Naive thymus-derived CD8-positive, alpha-beta T cell (primary cell): ENCODE results near the gene FOXN4. TPM values are rescaled to one million over a fixed set of nuclear protein-coding genes. Genes with fewer than 3 reads are reported as not detected.

Source experiments
- ATAC-seq, 2 donors: fragments of 150-1000 bp; cut with Tn5 transposase in 1 of 2; sonication (Bioruptor Pico), chemical (Tn5 transposase) in 1 of 2; 1 replicate in 1 of 2; 2 replicates in 1 of 2; pipeline ENCODE4 v1.10.0; 2021; ENCODE audit warnings: mild to moderate bottlenecking in 2 of 2, moderate library complexity in 2 of 2
- POLR2A ChIA-PET: fragments of 350-600 bp; sonication (Branson Sonifier 250); formaldehyde crosslinking; loops from one replicate; lab custom pipeline; 2021; ENCODE audit warnings: antibody characterized with exemption; lab: Charles Lee
- DNase-seq, 10 donors: peaks; one replicate each; pipeline versions ENCODE4 v3.0.0 to v3.0.0-alpha.2; 2020 to 2022
- H3K27ac Mint-ChIP-seq, 10 donors: one replicate each; pipeline ENCODE4 v1.8.0; 2020 to 2022; ENCODE audit warnings: mild to moderate bottlenecking in 10 of 10, mixed read lengths in 10 of 10, moderate library complexity in 4 of 10, inconsistent platforms in 1 of 10
- H3K27me3 Mint-ChIP-seq, 5 donors: one replicate each; pipeline ENCODE4 v1.8.0; 2021 to 2022; ENCODE audit warnings: mixed read lengths in 5 of 5
- H3K36me3 Mint-ChIP-seq, 3 donors: one replicate each; pipeline ENCODE4 v1.8.0; 2020 to 2022; ENCODE audit warnings: mixed read lengths in 3 of 3, mild to moderate bottlenecking in 2 of 3, inconsistent platforms in 1 of 3
- H3K4me1 Mint-ChIP-seq, 4 donors: one replicate each; pipeline ENCODE4 v1.8.0; 2021 to 2022; ENCODE audit warnings: mixed read lengths in 4 of 4
- H3K4me3 Mint-ChIP-seq, 10 donors: one replicate each; pipeline ENCODE4 v1.8.0; 2020 to 2022; ENCODE audit warnings: mild to moderate bottlenecking in 10 of 10, mixed read lengths in 10 of 10, moderate library complexity in 6 of 10, inconsistent platforms in 1 of 10
- H3K9me3 Mint-ChIP-seq, 9 donors: one replicate each; pipeline ENCODE4 v1.8.0; 2020 to 2022; ENCODE audit warnings: mixed read lengths in 9 of 9, mild to moderate bottlenecking in 3 of 9, inconsistent platforms in 1 of 9, moderate library complexity in 1 of 9
- polyA plus RNA-seq, 3 donors: library from polyadenylated mRNA; unstranded; fragments of 300-500 nt; fragmentation: Illumina TruSeq; gene quantifications; one replicate each; pipeline ENCODE4 v1.2.3, GENCODE V29; 2021
- total RNA-seq, 8 experiments: library from RNA in 2 of 8; stranded (reverse) in 2 of 8; gene quantifications; one replicate each; pipeline ENCODE4 v1.2.3 and lab custom pipeline; 2021 to 2026

The FOXN4 gene
- total and polyA plus RNA-seq, 5 experiments from 2014 or later: 0.29 TPM; not detected in 4

DNA sequence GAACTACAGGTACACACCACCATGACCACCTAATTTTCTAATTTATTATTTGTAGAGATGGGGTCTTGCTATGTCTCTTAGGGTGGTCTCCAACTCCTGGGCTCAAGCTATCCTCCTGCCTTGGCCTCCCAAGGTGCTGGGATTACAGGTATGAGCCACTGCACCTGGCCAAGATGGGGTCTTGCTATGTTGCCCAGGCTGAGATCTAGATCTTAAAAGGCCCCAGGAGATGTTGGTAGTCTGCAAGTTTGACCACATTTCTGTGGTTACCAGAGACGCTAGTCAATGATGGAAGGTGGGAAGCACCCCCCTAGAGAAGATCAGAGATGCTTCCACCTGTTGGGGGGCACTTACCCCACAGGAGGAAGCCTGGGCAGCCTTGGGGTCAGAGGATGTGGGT, 34.7 kb downstream of the FOXN4 start:
- Mint-ChIP-seq H3K36me3 (peaks cover 0 to 11% (median 3%) of the 10 kb centered on the region in 3 donors), H3K4me1 (peaks cover 0 to 7% (median 0%) of the 10 kb centered on the region in 4 donors), H3K27me3 (peaks cover 1 to 15% (median 4%) of the 10 kb centered on the region in 5 donors), H3K4me3 (no peak overlapping the region), H3K9me3 (peaks cover 0 to 9% (median 3%) of the 10 kb centered on the region in 9 donors), H3K27ac (no peak overlapping the region)
- ATAC-seq (no peak), DNase-seq (no peak)
- POLR2A ChIA-PET: no interaction called here

DNA sequence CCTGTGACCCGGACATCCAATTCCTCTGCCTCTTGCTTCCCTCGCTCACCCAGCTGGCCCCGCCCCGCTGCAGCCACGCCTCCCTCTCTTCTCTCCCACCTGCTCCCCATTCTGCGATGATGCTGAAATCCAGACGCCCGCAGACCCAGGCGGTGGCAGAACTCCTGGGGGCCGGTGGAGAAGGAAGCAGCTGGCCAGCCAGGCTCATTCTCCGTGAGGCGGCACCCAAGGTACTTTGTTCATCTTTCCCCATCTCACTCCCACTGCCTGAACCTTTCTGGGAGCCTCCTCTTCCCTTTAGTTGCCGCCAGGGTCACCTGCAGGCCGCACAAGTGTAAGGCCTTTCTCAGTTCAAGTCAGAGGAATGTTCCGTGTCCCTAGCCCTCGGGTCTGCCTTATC, 35.7 kb downstream of the FOXN4 start:
- H3K27me3 Mint-ChIP-seq: peaks cover 1 to 15% (median 4%) of the 10 kb centered on the region in 5 donors
- H3K4me1 Mint-ChIP-seq: peaks cover 0 to 7% (median 0%) of the 10 kb centered on the region in 4 donors
- H3K9me3 Mint-ChIP-seq: peaks cover 0 to 9% (median 3%) of the 10 kb centered on the region in 9 donors
- H3K36me3 Mint-ChIP-seq: peaks cover 0 to 11% (median 3%) of the 10 kb centered on the region in 3 donors
- H3K4me3 Mint-ChIP-seq: no peak overlapping the region
- POLR2A ChIA-PET: no interaction called here
- H3K27ac Mint-ChIP-seq: no peak overlapping the region
- no peak for DNase-seq
- ATAC-seq: no peak

DNA sequence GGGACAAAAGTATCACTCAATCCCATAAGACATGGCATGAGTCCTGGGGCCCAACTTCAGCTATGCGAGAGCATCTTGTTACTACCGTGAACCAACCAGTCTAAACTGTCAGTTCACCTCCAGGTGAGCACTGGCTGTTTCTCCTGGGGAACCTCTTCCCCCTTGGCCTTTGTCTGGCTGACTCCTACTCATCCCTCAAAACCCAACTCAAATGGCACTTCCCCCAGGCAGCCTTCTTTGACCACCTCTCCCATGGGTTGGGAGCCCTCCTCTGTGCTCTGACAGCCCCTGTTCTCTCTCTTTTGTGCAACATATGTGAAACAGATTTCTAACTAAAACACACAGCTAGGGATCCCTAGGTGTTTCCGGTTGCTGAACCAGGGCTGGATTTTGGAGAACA, 37.7 kb downstream of the FOXN4 start:
- DNase-seq (no peak), ATAC-seq (no peak)
- no peak overlapping the region for H3K27ac Mint-ChIP-seq
- peaks cover 0 to under 1% (median 0%) of the 10 kb centered on the region in 4 donors for H3K4me1 Mint-ChIP-seq
- peaks cover 8 to 11% (median 10%) of the 10 kb centered on the region in 3 donors for H3K36me3 Mint-ChIP-seq
- peaks cover 1 to 11% (median 4%) of the 10 kb centered on the region in 5 donors for H3K27me3 Mint-ChIP-seq
- no peak overlapping the region for H3K4me3 Mint-ChIP-seq
- peaks cover 0 to 9% (median 3%) of the 10 kb centered on the region in 9 donors for H3K9me3 Mint-ChIP-seq
- POLR2A ChIA-PET: no interaction called here

GRCh38 chr12:109270494-109270893, 38.6 kb downstream of the FOXN4 start:
- Mint-ChIP-seq H3K27ac (no peak overlapping the region), H3K4me1 (no peaks in the 10 kb centered on the region), H3K27me3 (peaks cover 1 to 10% (median 3%) of the 10 kb centered on the region in 5 donors), H3K9me3 (peaks cover 0 to 9% (median 3%) of the 10 kb centered on the region in 9 donors), H3K4me3 (no peak overlapping the region), H3K36me3 (peaks cover 9 to 19% (median 11%) of the 10 kb centered on the region in 3 donors)
- POLR2A ChIA-PET: no interaction called here
- ATAC-seq (no peak), DNase-seq (no peak)

GRCh38 chr12:109269428-109269827, 39.7 kb downstream of the FOXN4 start:
- Mint-ChIP-seq H3K4me1 (no peaks in the 10 kb centered on the region), H3K9me3 (peaks cover 0 to 9% (median 3%) of the 10 kb centered on the region in 9 donors), H3K27ac (no peak overlapping the region), H3K36me3 (peaks cover 11 to 29% (median 12%) of the 10 kb centered on the region in 3 donors), H3K4me3 (no peak overlapping the region), H3K27me3 (peaks cover 1 to 10% (median 3%) of the 10 kb centered on the region in 5 donors)
- POLR2A ChIA-PET: no interaction called here
- DNase-seq: no peak
- no peak for ATAC-seq

GRCh38 chr12:109268896-109269295, 40.2 kb downstream of the FOXN4 start:
- H3K36me3 Mint-ChIP-seq: peaks cover 12 to 34% (median 15%) of the 10 kb centered on the region in 3 donors
- H3K4me1 Mint-ChIP-seq: no peaks in the 10 kb centered on the region
- POLR2A ChIA-PET: no interaction called here
- H3K27ac Mint-ChIP-seq: no peak overlapping the region
- ATAC-seq (no peak), DNase-seq (no peak)
- peaks cover 1 to 9% (median 3%) of the 10 kb centered on the region in 5 donors for H3K27me3 Mint-ChIP-seq
- peaks cover 0 to 9% (median 3%) of the 10 kb centered on the region in 9 donors for H3K9me3 Mint-ChIP-seq
- no peak overlapping the region for H3K4me3 Mint-ChIP-seq

DNA sequence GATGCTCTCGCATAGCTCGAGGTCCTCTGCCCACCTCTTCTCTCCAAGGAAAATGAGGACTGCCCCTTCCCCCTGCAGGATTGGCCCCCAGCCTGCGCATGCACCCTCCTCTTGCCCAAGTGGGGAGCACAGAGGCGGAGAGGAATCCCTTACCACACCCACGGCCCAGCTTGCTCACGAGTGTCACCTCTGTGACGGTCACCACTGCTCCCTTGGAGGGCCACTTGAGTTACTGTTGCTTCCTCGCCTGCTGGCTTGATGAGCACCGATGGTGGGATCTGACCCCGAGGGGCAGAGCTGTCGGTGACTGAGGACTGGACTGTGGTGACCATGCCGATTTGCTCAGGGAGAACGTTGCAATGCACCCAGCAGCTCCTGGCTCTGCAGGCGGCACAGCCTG, 41.7 kb downstream of the FOXN4 start:
- H3K27ac Mint-ChIP-seq: no peak overlapping the region
- POLR2A ChIA-PET: no interaction called here
- DNase-seq: no peak
- H3K36me3 Mint-ChIP-seq: peaks cover 17 to 42% (median 27%) of the 10 kb centered on the region in 3 donors
- ATAC-seq: no peak
- no peaks in the 10 kb centered on the region for H3K27me3 Mint-ChIP-seq
- H3K9me3 Mint-ChIP-seq: peaks cover 0 to 10% (median 5%) of the 10 kb centered on the region in 9 donors
- no peak overlapping the region for H3K4me3 Mint-ChIP-seq
- no peaks in the 10 kb centered on the region for H3K4me1 Mint-ChIP-seq

GRCh38 chr12:109266106-109266879, 42.8 kb downstream of the FOXN4 start:
- DNase-seq (no peak), ATAC-seq (no peak)
- no peak overlapping the region for H3K4me3 Mint-ChIP-seq
- peaks cover 0 to 10% (median 5%) of the 10 kb centered on the region in 9 donors for H3K9me3 Mint-ChIP-seq
- H3K27ac Mint-ChIP-seq: no peak overlapping the region
- POLR2A ChIA-PET: no interaction called here
- no peaks in the 10 kb centered on the region for H3K4me1 Mint-ChIP-seq
- H3K27me3 Mint-ChIP-seq: no peaks in the 10 kb centered on the region
- H3K36me3 Mint-ChIP-seq: peaks cover 17 to 51% (median 34%) of the 10 kb centered on the region in 3 donors

- Mint-ChIP-seq H3K4me1 (no peaks in the 10 kb centered on the region), H3K27me3 (no peaks in the 10 kb centered on the region), H3K4me3 (no peak overlapping the region), H3K9me3 (peaks cover 0 to 5% (median 3%) of the 10 kb centered on the region in 9 donors), H3K27ac (no peak overlapping the region), H3K36me3 (peaks cover 7 to 62% (median 42%) of the 10 kb centered on the region in 3 donors)
- DNase-seq: no peak
- no peak for ATAC-seq
- POLR2A ChIA-PET: interaction anchor here (0.5 kb wide), 1 partner anchor 58 kb away, joined by 5 read pairs; no protein-coding TSS in a partner anchor
These were observed 44.0 kb downstream of the FOXN4 start for GRCh38 chr12:109264943-109265650.

DNA sequence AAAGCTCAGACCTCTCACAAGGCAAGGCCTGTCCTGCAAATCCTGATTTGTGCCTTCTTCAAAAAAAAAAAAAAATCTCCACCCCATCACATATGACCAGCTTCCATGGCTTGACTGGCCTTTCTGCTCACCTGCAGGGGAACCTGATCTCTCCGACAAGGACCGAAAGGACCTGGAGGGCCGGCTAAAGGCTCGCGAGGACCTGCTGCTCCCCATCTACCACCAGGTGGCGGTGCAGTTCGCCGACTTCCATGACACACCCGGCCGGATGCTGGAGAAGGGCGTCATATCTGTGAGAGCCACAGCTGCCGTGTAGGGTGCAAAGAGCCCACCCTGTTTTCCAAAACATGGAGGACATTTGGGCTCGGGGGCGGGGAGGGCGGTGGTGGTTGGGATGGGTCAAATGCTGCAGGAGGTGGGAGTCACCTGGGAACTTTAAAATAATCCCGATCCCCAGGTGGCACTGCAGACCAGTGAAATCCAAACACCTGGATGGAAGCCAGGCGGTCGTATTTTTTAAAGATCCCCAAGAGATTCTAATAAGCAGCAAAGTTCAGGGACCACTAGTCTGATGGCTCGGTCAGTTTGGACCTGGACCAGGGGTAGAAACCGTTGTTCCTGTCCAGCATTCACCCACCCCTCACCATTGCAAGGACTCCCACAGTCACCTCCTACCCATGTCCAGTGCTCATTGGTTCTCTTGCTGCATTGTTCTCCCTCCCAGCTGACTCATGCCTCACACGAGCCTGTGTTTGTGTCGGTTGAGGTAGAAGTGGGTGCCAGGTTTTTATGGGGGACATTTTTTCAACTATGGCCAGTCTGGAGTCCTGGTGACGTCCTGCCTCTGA, 44.8 kb downstream of the FOXN4 start:
- ATAC-seq (no peak), DNase-seq (peak in 1 of 10 donors; percentile 6)
- POLR2A ChIA-PET: no interaction called here
- H3K4me1 Mint-ChIP-seq: no peaks in the 10 kb centered on the region
- peaks cover 6 to 70% (median 47%) of the 10 kb centered on the region in 3 donors for H3K36me3 Mint-ChIP-seq
- peaks cover 0 to 5% (median 3%) of the 10 kb centered on the region in 9 donors for H3K9me3 Mint-ChIP-seq
- no peak overlapping the region for H3K4me3 Mint-ChIP-seq
- no peak overlapping the region for H3K27ac Mint-ChIP-seq
- no peaks in the 10 kb centered on the region for H3K27me3 Mint-ChIP-seq

GRCh38 chr12:109263439-109263838, 45.6 kb downstream of the FOXN4 start:
- ATAC-seq (no peak), DNase-seq (no peak)
- POLR2A ChIA-PET: no interaction called here
- Mint-ChIP-seq H3K9me3 (peaks cover 0 to 5% (median 3%) of the 10 kb centered on the region in 9 donors), H3K27ac (peak overlapping the region in 1 of 10 donors; percentile 34), H3K27me3 (no peaks in the 10 kb centered on the region), H3K4me3 (no peak overlapping the region), H3K4me1 (no peaks in the 10 kb centered on the region), H3K36me3 (peaks cover 6 to 74% (median 47%) of the 10 kb centered on the region in 3 donors)

- no peak for DNase-seq
- ATAC-seq: no peak
- Mint-ChIP-seq H3K9me3 (peaks cover 0 to 5% (median 3%) of the 10 kb centered on the region in 9 donors), H3K27ac (no peak overlapping the region), H3K4me3 (no peak overlapping the region), H3K36me3 (peaks cover 6 to 70% (median 47%) of the 10 kb centered on the region in 3 donors), H3K4me1 (no peaks in the 10 kb centered on the region), H3K27me3 (no peaks in the 10 kb centered on the region)
- POLR2A ChIA-PET: no interaction called here
These were observed 47.1 kb downstream of the FOXN4 start for GRCh38 chr12:109261939-109262338.
